Stimulated activated CD4-positive, alpha-beta T cell treated with anti-CD3 and anti-CD28 coated beads, Interleukin-2, amount 100 ng/mL, for 48 hours (primary cell): ENCODE results near the gene AIP.

Experiments
- DNase-seq, 2 donors: peaks; one replicate each; pipeline ENCODE4 v3.0.0-alpha.2; 2020

Gene AIP

GRCh38 chr11:67494371-67495233 is 11.8 kb downstream of the AIP start:
- no peak for DNase-seq

GRCh38 chr11:67495234-67496005 is 12.6 kb downstream of the AIP start:
- DNase-seq: no peak

- DNase-seq: no peak
Measured at GRCh38 chr11:67496113-67496512, 13.3 kb downstream of the AIP start.

- no peak for DNase-seq
Measured at GRCh38 chr11:67497656-67498291, 14.9 kb downstream of the AIP start.

GRCh38 chr11:67498544-67498972 is 15.7 kb downstream of the AIP start:
- no peak for DNase-seq

- no peak for DNase-seq
Measured at GRCh38 chr11:67499808-67500483, 17.1 kb downstream of the AIP start.

- no peak for DNase-seq
Measured at GRCh38 chr11:67500484-67500821, 17.6 kb downstream of the AIP start.

GRCh38 chr11:67500831-67501715 is 18.2 kb downstream of the AIP start:
- DNase-seq: no peak

GRCh38 chr11:67501854-67502253 is 19.0 kb downstream of the AIP start:
- no peak for DNase-seq

- DNase-seq: no peak
Measured at GRCh38 chr11:67502328-67502979, 19.6 kb downstream of the AIP start.

- DNase-seq: no peak
Measured at GRCh38 chr11:67503119-67504004, 20.5 kb downstream of the AIP start.

GRCh38 chr11:67504005-67504949 is 21.5 kb downstream of the AIP start:
- peak in 1 of 2 donors; percentile 23 for DNase-seq

GRCh38 chr11:67504950-67505581 is 22.2 kb downstream of the AIP start, which contains the start of gene PITPNM1:
Gene PITPNM1 (minus strand): TSS chr11:67505363. CDS start chr11:67504180, 1,183 bp downstream.
- peak; percentile 70 to 75 for DNase-seq

- peak; percentile 89 to 93 for DNase-seq
Measured at GRCh38 chr11:67505605-67506396, 23.0 kb downstream of the AIP start.

- DNase-seq: no peak
Measured at GRCh38 chr11:67506426-67507051, 23.7 kb downstream of the AIP start.

- no peak for DNase-seq
Measured at GRCh38 chr11:67507242-67507863, 24.5 kb downstream of the AIP start.
